Epidermal melanocyte (primary cell): ENCODE measurements around the gene PYROXD2.
"Not testable (repeated sequence)": the region's sequence is repeated elsewhere in the genome, so short reads cannot be mapped to it uniquely, and the experiment has no call there.

ENCODE experiments used
- DNase-seq: peaks from one replicate; pipeline ENCODE4 v3.0.0; 2011; ENCODE audit warnings: low spot score; ENCODE audit not compliant: insufficient read length

The PYROXD2 gene

DNA sequence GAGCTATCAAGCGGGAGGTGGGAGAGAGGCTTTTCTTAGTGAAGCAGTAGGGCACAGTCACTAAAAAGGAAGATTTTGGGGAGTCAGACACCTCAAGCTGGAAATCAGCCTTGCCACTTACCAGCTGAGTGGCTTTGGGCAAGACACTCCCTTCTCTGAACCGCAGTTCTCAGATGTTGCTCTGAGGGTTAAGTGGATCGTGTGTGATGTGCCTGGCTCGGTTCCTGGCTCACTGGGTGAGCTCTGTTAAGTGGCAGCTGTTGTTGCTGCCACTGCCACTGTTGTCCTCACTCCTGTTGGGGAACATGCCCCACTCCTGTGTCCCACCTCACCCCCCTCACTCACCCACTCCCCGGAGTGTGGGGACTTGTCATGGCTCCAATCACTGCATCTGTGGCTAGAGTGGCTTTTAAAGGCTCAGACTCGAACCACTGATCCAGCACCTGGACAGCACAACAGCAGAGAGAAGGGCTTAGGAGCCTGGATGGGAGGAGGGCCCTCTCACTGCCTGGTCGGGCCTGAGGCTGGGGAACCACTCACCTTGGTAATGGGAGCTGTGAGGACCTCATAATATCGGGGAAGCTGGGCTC lies 20.0 kb downstream of the PYROXD2 start:
- DNase-seq, result no peak

DNA sequence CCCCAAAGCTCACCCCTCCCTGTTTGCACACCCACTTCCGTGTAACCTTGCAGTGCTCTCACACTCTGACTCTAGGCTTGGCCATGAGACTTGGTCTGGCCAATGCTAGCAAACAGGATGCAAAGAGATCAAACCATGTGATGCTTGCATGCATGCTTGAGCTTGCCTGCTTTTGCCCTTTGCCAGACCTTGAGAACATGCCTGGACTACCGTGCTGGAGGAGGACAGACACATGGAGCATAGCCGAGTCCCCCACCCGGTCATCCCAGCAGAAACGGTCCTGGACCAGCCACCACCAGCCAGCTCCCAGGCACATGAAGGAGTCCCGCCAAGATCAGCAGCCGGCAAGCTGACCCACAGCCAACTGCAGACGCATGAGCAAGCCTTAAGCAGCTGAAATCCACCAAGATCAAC lies 23.4 kb downstream of the PYROXD2 start:
- DNase-seq, result no peak

DNA sequence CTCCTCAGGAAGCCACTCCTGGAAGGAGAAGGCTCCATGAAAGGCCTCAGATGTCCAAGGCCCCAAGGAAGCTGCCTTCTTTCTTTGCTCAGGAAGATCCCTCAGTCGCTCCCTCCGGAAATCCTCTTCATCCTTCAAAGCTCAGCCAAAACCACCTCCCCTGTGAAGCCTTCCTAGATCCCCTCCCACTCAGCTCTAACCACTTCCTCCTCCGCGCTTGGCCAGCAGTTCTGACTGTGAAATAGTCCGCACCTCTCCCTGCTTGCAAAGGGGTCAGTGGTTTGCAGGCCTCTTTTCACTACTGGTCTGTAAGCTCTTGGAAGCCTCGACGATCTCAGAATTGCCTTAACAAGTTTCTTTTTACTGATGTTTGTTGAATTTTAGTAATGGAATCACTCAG lies 23.9 kb downstream of the PYROXD2 start:
- DNase-seq, result no peak

DNA sequence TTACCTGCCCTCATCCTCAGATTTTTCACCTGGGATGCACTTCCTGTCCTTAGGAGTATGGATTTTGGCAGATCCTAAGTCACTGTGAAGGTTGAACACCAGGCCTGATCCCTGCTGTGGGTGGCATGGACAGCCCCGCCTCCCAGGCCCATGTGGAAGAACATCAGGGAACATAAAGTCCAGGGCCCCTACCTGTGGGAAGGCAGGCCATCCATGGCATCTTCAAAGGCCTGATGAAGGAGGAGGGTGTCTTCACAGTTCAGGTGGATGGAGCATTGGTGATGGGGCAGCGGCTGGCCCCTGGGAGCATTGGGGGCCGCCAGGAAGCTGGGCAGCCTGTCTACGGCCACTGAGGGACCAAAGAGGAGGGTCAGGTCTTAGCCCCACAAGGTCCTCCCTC lies 24.6 kb downstream of the PYROXD2 start:
- DNase-seq, result no peak

DNA sequence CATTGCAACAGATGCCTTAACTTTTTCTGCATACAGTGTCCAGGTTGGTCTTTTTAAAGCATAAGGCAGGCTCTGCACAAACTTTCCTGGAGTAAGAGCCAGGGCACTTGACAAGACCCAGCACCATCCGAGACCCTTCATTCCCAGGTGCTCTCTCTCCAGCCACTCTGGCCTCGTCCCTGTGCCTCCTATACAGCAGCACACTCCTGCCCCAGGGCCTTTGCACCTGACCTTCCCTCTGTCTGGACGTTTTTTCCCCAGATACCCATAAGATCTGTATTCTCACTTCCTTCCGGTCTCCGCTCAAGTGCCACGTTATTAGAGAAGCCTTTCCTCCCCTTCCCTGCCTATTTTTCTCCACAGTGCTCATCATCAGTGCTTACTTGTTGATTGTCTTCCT lies 25.6 kb downstream of the PYROXD2 start:
- no peak for DNase-seq

DNA sequence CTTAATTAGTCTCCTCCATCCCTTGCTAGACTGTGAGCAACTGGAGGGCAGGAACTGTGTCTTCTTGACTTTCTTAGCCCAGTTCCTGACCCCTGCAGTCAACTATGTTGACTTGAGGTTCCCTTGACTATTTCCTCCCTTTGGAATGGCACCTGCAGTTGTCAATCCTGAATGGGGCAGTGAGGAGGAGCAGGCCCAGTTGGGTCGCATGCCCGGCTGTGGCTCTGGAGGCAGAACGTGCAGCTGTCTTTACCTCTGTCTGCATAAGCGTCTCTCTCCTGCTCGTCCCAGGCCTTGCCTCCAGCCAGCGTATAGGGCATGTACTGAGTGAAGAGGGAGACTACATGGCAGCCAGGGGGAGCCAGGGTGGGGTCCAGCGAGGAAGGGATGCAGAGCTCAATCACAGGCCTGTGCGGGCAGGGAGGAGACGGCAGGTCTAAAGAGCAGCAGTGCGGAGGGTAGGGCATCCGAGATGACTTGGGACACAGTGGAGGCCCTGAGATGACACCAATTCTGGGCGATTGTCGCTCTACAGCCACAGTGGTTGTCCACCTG lies 26.8 kb downstream of the PYROXD2 start:
- no peak for DNase-seq

DNA sequence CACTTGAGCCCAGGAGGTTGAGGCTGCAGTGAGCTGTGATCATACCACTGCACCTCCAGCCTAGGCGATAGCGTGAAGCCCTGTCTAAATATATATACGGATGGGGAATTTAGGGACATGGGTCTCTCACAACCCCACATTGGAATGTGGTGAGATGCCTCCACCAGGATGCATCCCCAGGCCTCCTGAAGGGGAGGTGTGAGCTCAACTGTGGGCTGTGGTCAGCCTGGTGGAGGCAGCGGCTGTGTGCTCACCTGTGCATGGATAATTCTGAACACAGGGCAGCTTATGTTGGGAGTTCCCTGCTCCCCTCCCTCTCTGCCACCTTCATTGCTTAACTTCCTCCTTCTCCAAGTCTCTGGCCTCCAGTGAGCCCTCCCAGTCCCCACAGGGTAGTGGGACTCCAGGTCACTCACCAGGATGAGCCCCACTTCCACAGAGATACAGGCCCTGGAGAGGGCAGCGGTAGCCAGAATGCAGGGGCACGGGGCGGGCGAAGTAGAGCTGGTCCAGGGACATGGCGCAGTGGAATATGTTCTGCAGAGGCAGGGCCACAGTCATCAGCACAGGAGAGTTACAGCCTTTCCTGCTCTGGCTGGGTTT lies 30.4 kb downstream of the PYROXD2 start:
- DNase-seq, result no peak

DNA sequence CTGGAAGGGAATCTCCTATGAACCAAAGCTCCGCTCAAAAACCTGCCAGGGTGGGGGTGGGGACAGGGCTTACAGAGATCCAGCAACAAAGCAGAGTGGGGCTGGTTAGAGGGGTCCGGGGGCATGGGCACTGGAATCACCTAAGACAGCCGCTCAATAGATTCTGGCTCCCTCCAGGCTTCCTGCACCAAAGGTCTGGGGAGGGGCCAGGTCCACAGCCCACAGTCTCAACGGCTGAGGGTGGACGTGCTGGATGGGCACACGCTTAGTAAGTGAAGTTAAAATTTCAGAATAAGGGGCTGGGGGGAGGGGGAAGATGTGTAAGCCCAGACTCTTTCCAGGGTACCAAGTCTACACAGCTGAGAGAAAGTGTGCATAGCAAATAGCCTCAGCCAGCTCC lies 31.1 kb downstream of the PYROXD2 start:
- no peak for DNase-seq

DNA sequence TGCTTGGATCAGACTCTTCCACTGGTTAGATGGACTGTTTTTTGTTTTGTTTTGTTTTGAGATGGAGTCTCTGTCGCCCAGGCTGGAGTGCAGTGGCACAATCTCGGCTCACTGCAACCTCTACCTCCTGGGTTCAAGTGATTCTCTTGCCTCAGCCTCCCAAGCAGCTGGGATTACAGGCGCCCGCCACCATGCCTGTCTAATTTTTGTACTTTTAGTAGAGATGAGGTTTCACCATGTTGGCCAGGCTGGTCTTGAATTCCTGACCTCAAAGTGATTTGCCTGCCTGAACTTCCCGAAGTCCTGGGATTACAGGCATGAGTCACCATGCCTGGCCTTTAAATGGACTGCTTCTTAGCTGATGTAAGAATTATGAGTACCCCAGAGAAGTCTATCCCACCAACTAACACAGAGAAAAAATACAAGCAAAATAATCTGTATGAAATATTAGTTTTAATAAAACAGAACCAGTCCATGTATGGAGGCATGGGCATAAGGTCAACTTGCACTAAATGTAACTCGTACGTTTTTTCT lies 31.8 kb downstream of the PYROXD2 start:
- DNase-seq, result not testable (repeated sequence)

DNA sequence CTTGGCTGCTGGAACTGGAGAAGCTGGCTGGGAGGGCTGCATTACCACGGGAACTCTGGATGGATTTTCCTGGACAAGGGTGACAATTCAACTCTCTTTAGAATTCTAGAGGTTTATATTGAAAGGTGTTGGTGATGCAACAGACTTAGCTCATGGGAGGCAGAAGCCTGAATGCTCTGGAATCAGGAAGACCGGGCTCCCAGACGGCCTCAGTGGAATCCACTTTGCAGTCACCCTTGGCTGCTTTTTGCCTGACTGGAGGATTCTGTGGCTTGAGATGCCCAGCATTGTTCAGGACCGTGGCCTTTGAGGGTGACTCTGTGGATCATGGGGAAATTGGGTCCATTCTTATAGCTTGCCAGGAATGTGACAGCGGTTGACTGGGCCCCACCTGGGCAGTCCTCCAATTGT lies 32.3 kb downstream of the PYROXD2 start:
- no peak for DNase-seq

DNA sequence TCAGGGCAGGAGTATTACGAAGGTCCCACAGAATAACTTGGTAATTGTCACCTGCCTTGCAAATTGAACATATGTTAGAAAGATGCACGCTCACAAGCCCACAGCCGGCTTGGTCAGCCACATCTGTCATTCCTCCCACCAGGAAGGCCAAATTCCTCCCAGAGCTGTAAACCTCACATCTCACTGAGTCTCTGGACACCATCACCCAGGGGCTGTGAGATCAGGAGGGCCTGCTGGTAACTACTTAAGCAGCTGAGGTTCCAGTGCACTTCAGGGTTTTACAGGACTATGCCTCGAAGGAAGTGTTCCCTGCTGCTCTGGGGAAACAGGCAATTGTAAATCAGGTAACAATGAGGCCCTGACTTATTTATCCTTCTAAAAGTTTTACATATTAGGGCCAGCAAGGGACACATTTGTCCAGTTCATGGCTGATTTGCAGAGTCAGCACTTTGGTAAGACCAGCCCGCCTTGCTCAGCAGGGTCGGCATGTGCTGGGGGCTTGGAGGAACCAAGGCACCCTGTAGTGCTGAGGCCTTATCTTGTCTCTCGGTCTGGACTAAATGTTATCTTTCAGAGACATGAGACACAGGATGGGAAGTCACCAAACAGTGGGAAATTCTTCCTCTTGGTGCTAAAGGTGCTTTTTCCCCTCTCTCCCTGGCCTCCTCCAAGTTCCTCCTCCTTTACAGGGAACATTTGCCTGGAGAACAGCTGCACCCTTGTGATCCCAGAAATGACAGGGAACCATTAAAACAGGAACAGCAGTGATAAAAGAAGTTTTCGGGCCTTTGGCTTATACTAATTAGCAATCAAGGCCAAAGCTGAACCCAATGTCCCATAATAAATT lies 34.3 kb downstream of the PYROXD2 start:
- no peak for DNase-seq

DNA sequence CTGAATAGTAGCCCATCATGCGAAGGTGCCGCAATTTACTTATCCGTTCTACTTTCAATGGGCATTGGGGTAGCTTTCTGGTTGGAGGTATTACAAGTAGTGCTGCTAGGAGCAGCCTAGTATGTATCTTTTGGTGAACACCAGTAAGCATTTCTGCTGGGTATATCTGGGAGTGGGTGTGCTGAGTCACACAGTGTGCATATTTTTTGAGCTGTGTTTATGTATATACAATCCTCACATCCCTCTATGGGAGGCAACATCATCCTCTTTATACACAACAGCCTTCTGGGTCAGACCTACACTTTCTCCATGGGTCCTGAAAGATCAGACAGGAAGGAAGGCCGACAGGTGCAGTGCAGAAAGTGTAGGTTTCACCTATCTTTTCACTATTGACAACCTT lies 36.3 kb downstream of the PYROXD2 start:
- DNase-seq, result no peak

DNA sequence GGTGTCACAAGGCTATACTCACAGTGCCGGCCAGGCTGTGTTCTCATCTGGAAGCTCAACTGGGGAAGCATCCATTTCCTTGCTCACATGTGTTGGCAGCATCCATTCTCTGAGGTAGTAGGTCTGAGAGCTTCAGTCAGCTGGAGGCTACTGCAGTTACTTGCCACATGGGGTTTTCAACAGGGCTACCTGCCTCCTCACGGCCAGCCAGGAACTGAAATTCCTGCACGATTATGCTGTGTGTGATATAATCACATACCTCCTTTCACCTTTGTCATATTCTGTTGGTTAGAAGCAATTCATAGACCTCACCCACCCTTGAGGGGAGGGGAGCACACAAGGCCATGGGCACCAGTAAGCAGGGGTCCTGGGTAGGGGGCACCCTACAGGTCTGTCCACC lies 37.4 kb downstream of the PYROXD2 start:
- no peak for DNase-seq

DNA sequence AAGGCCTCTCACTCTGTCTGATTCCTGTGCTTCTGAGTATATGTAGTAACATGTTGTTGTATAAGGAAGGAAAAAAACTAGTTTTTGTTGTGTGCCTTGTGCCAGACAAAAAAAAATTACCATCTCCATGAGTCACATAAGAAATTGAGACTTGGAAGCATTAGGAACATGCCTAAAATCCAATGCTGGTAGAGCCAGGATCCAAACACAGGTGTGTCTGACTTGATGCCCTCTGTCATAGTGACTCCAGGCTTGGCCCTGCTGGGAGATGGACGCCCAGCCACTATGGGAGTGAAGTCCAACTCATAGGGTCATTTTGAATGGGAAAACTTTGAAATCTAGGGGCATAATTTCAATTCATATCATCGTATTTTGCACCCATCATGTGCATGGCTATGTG lies 38.0 kb downstream of the PYROXD2 start:
- DNase-seq, result no peak

DNA sequence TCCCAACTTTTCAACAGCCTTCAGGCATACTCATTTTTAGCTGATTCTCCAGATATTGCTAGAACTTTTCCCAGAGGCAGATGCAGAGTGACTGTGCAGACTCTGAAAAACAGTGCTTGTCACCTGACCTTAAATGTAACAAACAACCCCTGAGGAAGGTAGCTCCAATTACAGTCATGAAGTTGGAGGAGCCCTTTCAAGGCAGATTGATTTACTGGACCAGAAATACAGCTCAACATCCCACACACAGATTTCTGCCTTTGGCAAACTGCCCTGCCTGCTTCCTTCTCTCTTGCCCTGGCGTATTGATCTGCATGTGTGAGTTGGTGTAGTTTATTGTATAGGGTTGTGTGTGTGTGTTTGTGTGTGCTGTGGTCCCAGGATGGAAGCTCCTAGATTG lies 38.5 kb downstream of the PYROXD2 start:
- DNase-seq, result no peak

DNA sequence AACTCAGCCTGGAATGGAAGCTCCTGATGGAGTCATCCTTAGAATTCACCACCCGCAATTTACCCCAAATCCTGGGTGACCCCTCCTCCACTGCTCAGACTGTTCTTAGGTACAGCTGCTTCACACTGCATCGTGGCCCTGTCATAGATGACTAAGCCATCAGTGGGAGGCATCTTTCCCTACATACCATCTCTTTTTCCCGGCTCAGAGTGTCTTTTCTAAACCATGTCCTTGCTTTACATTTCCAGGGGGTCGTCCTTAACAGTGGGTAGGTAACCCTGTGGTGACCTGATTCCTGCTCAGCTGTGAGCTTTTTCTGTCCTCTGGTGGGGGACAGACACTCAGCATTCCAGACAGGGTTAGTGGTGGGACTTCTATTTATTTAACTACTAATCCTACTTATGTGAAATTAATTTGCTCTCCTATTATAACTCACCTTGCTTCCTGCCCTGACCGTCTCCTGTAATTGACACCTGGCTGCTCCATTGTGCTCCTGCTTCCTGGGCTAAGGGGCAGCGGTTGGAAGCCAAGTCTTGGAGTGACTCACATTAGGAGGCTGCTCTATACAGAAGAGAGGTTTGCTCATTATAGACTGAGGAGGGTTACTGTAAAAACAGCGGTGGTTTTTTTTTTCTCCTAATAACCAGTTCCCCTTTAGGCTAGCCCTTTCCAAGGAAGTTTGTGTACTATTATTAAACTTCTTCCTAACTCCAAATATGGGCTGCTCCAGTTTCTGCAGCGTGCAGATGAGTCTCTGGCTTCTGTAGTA lies 40.6 kb downstream of the PYROXD2 start:
- no peak for DNase-seq

DNA sequence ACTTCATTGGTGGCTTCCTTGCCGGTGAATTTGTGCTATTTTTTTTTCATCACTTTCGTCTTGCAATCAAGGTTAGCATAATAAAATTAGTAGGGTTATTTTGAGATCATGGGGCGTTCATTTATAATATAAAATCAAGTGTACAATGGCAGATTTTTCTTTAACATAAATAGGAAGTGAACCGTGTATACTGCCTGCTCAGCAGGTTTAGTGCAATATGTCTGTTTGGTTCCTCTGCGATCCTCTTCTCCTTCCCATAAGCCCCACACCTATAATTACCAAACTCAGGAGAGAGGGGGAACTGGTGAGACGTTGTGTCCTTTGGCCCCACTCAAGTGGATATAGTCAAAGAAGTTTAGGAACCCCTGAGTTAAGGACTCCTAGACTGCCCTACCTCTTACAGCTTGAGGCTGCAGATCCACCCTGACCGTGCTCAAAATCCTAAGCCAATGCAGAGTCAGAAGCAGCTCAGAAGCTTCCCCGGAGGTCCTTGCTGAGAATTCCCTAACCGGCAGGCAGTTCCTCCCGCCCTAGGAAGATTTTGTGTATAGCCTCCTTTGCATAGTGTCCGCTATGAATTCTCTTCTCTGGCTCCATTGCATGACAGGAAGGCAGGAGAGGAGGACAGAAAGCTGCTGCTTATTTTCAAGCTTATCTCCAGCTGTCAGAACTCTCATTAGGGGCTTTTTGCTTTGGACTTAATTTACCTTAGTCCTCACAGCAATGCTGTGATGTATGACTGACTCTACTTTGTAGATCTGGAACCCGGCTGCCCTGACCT lies 41.5 kb downstream of the PYROXD2 start:
- no peak for DNase-seq

DNA sequence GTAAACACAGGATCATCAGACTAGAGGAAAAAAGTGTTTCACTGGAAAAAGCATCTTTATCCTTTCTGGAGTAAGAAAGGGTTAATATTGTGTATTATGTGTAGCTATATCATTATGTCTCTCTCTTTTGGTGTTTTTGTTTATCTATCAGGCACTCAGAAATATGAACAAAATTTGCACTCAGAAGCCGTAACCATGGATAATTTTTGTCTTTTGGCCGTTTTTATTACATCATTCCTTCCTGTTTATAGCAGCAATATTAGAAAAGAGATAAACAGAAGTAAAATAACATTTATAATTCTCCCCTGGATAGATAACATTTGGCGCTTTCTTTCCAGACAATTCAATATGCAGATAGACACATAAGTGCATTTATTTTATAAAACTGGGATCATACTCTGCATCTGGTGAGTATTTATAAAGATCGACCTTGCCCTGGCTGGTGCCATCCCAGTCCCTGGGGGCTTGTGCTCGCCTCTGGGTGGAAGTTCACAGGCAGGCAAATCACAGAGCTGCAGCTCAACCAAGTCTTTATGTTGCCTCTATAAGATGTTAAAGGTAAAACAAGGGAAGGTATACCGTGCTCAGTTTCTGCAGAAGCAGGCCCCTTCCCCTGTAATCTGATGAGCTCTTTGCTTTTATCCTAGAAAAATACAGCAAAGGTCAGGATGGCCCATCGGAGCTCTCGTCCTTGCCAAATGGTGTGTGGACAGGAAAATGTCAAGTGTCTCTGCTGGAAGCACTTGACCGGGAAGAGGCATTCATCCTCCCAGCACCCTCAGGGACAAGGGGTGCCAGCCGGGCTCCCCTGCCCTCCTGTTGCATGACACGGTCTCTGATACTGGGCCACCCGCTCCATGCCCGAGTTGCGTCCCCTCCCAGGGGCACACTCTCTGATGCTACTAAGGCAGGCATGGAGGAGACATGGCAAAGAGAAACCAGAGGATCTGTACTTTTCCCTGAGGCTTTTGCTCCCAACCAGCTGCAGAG lies 43.9 kb downstream of the PYROXD2 start:
- no peak for DNase-seq

DNA sequence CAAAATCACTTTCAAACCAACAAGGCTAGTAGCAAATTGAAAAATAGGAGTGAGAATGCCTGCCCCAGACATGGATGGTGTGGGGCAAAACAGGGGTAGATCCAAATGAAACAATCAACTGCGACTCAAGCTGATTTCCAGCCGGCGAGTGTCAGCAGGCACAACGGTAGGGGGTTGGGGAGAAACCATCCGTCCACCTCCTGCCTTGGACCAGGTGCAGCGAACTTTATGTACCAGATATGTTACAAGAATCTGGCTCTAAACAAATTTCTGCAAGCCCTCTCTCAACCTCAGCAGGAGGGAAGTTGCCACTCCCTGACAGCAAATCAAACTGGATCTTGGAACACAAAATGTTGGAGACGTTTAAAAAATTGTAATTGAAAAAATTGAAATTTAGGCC lies 45.2 kb downstream of the PYROXD2 start:
- DNase-seq, result no peak
